K562 (cell line): ENCODE results near the gene PIK3CD.

Source experiments
- CTCF ChIP-seq, 3 experiments: IDR thresholded peaks in 2 of 3; conservative IDR thresholded peaks in 1 of 3; 2 replicates each; pipeline ENCODE4 v1.5.1; 2011 to 2012; ENCODE audit warnings: low read length in 3 of 3, mild to moderate bottlenecking in 3 of 3, control low read depth in 2 of 3, improper control_type of control experiment in 1 of 3, inconsistent platforms in 1 of 3, low read depth in 1 of 3, mixed read lengths in 1 of 3, moderate library complexity in 1 of 3; ENCODE audit not compliant: insufficient read depth in 2 of 3
- ZNF175 ChIP-seq: fragments of 200-800 bp; sonication (Bioruptor generic); IDR thresholded peaks from 2 replicates; pipeline ENCODE4 v1.6.1; 2016; ENCODE audit warnings: low read depth, mild to moderate bottlenecking, missing genetic modification characterization, missing compliant biosample characterization
- ZNF280B ChIP-seq: fragments of 250-450 bp; sonication (Bioruptor Pico); IDR thresholded peaks from 2 replicates; pipeline ENCODE4 v1.5.1; 2021; ENCODE audit warnings: mild to moderate bottlenecking
- ZNF592 ChIP-seq: fragments of 450-650 bp; IDR thresholded peaks from 2 replicates; pipeline ENCODE4 v1.6.1; 2017; ENCODE audit warnings: antibody characterized with exemption, mild to moderate bottlenecking

- TF ChIP-seq CTCF (IDR thresholded peaks at IDR 0.05 in 2 of 3, conservative IDR thresholded peaks at IDR 0.05 in 1 of 3; ENCODE audit: insufficient read depth in 2 of 3, low read depth in 1 of 3, low read length in 3 of 3), result peak in 2 of 3 experiments; percentile 4 to 16; a peak in 1 of 6 replicates
- TF ChIP-seq ZNF280B, result no peak
- TF ChIP-seq ZNF592, result no peak
- TF ChIP-seq ZNF175 (CRISPR knock-in tag), result no peak
Measured at GRCh38 chr1:9691691-9692090, 40.2 kb downstream of the PIK3CD start.
